Measurements from ENCODE around the gene PPP2R5A.
"Not testable (repeated sequence)": the region's sequence is repeated elsewhere in the genome, so short reads cannot be mapped to it uniquely, and the experiment has no call there.

The PPP2R5A gene

GRCh38 chr1:212302745-212303383, 17.7 kb downstream of the PPP2R5A start:
- H3K4me3 ChIP-seq (ENCODE audit: low read depth, low read length): no peak overlapping the region
- in situ Hi-C loops (cut with HindIII; ENCODE audit: low sequenced_read_pairs): no loop called here
- DNase-seq (ENCODE audit: low read depth): no peak
- TF ChIP-seq, protein P1, sequence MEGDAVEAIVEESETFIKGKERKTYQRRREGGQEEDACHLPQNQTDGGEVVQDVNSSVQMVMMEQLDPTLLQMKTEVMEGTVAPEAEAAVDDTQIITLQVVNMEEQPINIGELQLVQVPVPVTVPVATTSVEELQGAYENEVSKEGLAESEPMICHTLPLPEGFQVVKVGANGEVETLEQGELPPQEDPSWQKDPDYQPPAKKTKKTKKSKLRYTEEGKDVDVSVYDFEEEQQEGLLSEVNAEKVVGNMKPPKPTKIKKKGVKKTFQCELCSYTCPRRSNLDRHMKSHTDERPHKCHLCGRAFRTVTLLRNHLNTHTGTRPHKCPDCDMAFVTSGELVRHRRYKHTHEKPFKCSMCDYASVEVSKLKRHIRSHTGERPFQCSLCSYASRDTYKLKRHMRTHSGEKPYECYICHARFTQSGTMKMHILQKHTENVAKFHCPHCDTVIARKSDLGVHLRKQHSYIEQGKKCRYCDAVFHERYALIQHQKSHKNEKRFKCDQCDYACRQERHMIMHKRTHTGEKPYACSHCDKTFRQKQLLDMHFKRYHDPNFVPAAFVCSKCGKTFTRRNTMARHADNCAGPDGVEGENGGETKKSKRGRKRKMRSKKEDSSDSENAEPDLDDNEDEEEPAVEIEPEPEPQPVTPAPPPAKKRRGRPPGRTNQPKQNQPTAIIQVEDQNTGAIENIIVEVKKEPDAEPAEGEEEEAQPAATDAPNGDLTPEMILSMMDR (IDR thresholded peaks at IDR 0.05; ENCODE audit: low read depth, low read length, missing control alignments): no peak

DNA sequence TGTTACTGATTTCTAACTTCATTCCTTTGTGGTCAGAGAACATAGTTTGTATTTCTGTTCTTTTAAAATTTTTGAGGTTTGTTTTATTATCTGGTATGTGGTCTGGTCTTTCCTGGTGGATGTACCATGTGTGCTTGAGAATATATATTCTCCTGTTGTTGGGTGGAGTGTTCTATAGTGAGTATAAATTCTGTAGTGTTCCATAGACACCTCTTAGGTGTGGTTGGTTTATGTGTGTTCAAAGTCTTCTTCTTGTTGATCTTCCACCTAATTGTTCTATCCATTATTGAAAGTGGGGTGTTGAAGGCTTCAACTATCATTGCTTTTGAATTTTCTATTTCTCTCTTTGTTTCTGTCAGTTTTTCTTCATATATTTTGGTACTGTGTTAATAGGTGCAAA, 20.1 kb downstream of the PPP2R5A start:
- TF ChIP-seq, protein P1 (IDR thresholded peaks at IDR 0.05; ENCODE audit: low read depth, low read length, missing control alignments): no peak
- no peak for DNase-seq (ENCODE audit: low read depth)
- no peak overlapping the region for H3K4me3 ChIP-seq (ENCODE audit: low read depth, low read length)
- in situ Hi-C loops (cut with HindIII; ENCODE audit: low sequenced_read_pairs): no loop called here

GRCh38 chr1:212305984-212306452, 20.8 kb downstream of the PPP2R5A start:
- H3K4me3 ChIP-seq (ENCODE audit: low read depth, low read length); in situ Hi-C loops (cut with HindIII; ENCODE audit: low sequenced_read_pairs): not testable (repeated sequence)

DNA sequence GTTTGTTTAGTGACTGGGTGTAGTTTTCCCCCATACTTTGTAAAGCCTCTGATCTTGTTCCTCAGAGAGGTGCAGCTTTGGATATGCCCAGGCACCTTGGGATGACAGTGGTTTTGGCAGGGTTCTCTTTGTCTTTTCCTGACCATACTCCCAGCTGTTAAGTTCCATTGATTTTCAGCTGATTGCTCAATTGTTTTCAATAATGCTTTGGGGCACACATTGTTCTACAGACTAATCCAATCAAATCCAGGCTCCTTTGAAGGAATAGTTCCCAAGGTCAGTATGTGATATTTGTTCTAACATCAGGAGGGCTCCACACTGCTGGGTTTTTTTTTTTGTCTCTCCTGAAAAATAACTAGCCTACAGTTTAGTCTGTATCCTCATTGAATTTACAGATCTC, 24.8 kb downstream of the PPP2R5A start:
- TF ChIP-seq, protein P1 (IDR thresholded peaks at IDR 0.05; ENCODE audit: low read depth, low read length, missing control alignments): no peak
- DNase-seq (ENCODE audit: low read depth): no peak
- no peak overlapping the region for H3K4me3 ChIP-seq (ENCODE audit: low read depth, low read length)
- in situ Hi-C loops (cut with HindIII; ENCODE audit: low sequenced_read_pairs): no loop called here

More at GRCh38 chr1:212305984-212306452, 20.8 kb downstream of the PPP2R5A start:
- not testable (repeated sequence) for DNase-seq (ENCODE audit: low read depth)

DNA sequence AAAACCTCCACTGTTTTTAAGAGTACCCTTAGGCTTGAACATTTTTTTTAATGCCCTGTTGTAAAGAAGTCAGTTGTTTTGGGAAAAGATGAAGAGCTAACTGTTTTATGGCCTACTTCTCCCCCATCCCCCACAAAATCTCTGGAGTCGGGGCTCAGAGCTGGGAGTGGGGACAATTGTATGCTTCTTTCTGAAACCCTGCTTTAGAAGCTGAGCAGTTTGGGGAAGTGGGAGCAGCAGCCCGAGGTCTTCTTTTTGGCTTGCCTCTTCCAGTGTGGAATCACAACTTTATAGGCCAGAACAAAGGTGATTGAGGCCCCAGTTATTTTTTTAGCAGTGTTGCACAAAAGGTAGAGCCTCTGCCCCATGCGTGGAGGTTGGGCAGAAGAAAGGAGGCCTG, 25.2 kb downstream of the PPP2R5A start:
- TF ChIP-seq, protein P1 (IDR thresholded peaks at IDR 0.05; ENCODE audit: low read depth, low read length, missing control alignments): no peak
- in situ Hi-C loops (cut with HindIII; ENCODE audit: low sequenced_read_pairs): no loop called here
- no peak for DNase-seq (ENCODE audit: low read depth)
- H3K4me3 ChIP-seq (ENCODE audit: low read depth, low read length): no peak overlapping the region

DNA sequence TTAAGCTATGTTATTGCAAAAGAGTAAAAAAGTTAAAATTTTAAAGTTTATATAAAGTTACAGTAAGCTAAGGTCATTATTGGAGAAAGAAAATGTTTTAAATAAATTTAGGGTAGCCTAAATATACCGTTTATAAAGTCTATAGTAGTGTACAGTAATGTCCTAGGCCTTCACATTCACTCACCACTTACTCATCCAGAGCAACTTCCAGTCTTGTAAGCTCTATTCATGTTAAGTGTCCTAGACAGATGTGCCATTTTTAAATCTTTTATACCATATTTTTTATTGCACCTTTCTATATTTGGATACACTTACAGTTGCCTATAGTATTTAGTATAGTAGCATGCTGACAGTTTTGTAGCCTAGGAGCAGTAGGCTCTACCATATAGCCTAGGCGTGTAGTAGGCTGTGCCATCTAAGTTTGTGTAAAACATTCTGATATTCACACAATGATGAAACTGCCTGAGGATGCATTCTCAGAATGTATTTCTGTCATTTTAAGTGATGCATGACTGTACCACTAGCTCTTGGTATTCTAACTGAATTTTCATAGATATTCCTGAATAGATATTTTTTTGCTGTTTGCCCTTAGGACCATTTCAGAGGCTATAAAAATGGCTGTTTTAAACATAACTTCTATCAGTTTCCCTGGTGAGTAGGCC, 26.8 kb downstream of the PPP2R5A start:
- no peak for DNase-seq (ENCODE audit: low read depth)

More for the DNA sequence above, 26.8 kb downstream of the PPP2R5A start:
- TF ChIP-seq, protein P1 (IDR thresholded peaks at IDR 0.05; ENCODE audit: low read depth, low read length, missing control alignments): no peak
- no peak overlapping the region for H3K4me3 ChIP-seq (ENCODE audit: low read depth, low read length)
- in situ Hi-C loops (cut with HindIII; ENCODE audit: low sequenced_read_pairs): no loop called here
